Type B pancreatic cell (in vitro differentiated cells): ENCODE measurements around the gene DAZAP1. TPM values are rescaled to one million over a fixed set of nuclear protein-coding genes. Genes with fewer than 3 reads are reported as not detected.

ENCODE experiments used
- DNase-seq: peaks from one replicate; pipeline ENCODE4 v3.0.0; 2021; ENCODE audit warnings: mixed read lengths; ENCODE audit not compliant: unreplicated experiment; ENCODE audit errors: extremely low spot score
- H3K27ac Mint-ChIP-seq: 2 replicates; pipeline ENCODE4 v1.8.0; 2021; ENCODE audit warnings: mild to moderate bottlenecking, mixed read lengths
- H3K27me3 Mint-ChIP-seq: 2 replicates; pipeline ENCODE4 v1.8.0; 2021; ENCODE audit warnings: mixed read lengths
- H3K36me3 Mint-ChIP-seq: 2 replicates; pipeline ENCODE4 v1.8.0; 2021; ENCODE audit warnings: mixed read lengths
- H3K4me1 Mint-ChIP-seq: one replicate; pipeline ENCODE4 v1.8.0; 2021; ENCODE audit warnings: mixed read lengths; ENCODE audit not compliant: unreplicated experiment
- H3K4me3 Mint-ChIP-seq: 2 replicates; pipeline ENCODE4 v1.8.0; 2021; ENCODE audit warnings: mild to moderate bottlenecking, mixed read lengths
- H3K9me3 Mint-ChIP-seq: 2 replicates; pipeline ENCODE4 v1.8.0; 2021; ENCODE audit warnings: mixed read lengths
- total RNA-seq: library from RNA; stranded (reverse); gene quantifications from 2 replicates; pipeline ENCODE4 v1.2.1, GENCODE V29; 2021; ENCODE audit warnings: low replicate concordance
- TF ChIP-seq, protein P1 (sequence below): fragments of 200-600 bp; sonication (generic); conservative IDR thresholded peaks from 2 replicates; pipeline ENCODE4 v1.5.0; 2021; ENCODE audit warnings: antibody characterized with exemption, mild to moderate bottlenecking

DAZAP1 gene
- total RNA-seq, 1 donor from 2014 or later = 124 TPM

DNA sequence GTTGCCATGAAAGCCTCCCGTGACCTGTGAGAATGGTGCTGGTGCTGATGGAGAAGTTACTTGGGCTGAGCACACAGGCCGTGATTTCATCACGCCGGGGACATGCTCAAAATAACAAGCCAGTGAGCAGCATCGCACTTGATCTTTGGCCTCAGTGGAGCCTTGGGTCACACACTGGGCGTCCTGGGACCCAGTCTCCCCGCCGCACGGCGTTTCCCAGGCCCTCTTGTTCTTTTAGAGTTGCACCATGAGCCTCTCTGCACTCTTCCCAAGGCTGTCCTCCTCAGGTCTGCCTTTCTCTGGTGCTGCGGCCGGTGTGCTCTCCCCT lies 33.2 kb upstream of the DAZAP1 start:
- no peak for DNase-seq
- H3K36me3 Mint-ChIP-seq = peaks cover 12% of the 10 kb centered on the region
- TF ChIP-seq, protein P1, sequence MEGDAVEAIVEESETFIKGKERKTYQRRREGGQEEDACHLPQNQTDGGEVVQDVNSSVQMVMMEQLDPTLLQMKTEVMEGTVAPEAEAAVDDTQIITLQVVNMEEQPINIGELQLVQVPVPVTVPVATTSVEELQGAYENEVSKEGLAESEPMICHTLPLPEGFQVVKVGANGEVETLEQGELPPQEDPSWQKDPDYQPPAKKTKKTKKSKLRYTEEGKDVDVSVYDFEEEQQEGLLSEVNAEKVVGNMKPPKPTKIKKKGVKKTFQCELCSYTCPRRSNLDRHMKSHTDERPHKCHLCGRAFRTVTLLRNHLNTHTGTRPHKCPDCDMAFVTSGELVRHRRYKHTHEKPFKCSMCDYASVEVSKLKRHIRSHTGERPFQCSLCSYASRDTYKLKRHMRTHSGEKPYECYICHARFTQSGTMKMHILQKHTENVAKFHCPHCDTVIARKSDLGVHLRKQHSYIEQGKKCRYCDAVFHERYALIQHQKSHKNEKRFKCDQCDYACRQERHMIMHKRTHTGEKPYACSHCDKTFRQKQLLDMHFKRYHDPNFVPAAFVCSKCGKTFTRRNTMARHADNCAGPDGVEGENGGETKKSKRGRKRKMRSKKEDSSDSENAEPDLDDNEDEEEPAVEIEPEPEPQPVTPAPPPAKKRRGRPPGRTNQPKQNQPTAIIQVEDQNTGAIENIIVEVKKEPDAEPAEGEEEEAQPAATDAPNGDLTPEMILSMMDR = no peak
- no peaks in the 10 kb centered on the region for H3K9me3 Mint-ChIP-seq
- H3K27ac Mint-ChIP-seq = no peak overlapping the region
- no peak overlapping the region for H3K4me3 Mint-ChIP-seq
- H3K4me1 Mint-ChIP-seq = no peaks in the 10 kb centered on the region
- no peaks in the 10 kb centered on the region for H3K27me3 Mint-ChIP-seq

DNA sequence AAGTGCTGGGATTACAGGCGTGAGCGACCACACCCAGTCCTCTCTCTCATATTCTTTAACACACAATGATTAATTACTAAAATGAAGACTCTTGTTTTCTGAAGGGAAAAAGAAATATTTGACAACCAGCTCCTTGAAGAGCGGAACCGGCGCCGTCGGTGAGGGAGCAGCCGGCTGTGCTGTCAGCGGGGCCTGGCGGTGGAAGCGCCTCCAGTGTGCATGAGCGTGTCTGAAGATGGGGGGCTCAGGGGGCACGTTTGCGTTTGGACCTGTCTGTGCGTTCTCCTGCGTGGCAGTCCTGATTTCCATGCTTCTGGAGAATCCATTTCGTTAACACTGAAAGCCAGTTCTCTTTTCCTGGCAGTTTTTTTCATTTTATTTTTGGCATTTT lies 31.0 kb upstream of the DAZAP1 start:
- TF ChIP-seq, protein P1 = no peak
- H3K27ac Mint-ChIP-seq = no peak overlapping the region
- no peaks in the 10 kb centered on the region for H3K9me3 Mint-ChIP-seq
- DNase-seq = no peak
- no peak overlapping the region for H3K4me3 Mint-ChIP-seq
- H3K4me1 Mint-ChIP-seq = peaks cover 2% of the 10 kb centered on the region
- H3K36me3 Mint-ChIP-seq = peaks cover 9% of the 10 kb centered on the region
- no peaks in the 10 kb centered on the region for H3K27me3 Mint-ChIP-seq

DNA sequence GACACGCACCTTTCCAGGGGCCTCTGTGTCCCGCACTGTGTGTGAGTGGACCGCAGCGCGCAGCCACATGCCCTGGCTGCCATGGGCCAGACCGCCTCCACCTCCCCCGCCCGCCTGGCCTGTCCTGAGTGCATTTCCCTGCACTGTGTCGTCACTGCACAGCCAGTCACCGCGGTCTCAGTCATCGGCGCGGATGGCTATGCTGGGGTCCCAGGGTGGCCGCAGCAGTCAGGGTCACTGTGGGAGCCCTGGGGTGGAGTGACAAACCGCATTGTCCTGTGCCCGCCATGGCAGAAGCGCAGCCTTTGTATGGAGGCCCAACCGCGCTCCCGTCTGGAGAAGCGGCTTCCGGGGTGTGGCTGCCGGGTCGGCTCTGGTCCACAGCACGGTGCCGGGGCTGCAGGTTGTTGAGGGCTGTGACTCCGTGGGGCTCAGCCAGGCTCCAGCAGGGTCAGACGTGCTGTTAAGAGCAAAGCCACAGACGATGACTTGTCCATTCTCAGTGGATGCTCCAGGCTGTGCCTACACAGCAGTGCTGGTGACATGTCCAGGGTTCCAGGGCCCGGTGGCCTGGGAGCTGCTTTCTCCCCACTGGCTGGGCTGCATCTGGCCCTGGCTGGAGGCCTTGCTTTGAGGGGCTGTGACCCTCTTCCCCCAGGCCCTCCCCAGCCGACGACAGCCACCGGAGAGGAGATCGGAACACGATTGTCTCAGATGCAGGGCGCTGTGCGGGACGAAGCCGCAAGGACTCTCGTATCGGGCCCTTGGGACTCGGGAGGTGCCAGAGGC lies 30.0 kb upstream of the DAZAP1 start:
- no peak overlapping the region for H3K4me3 Mint-ChIP-seq
- no peaks in the 10 kb centered on the region for H3K27me3 Mint-ChIP-seq
- peaks cover 4% of the 10 kb centered on the region for H3K4me1 Mint-ChIP-seq
- TF ChIP-seq, protein P1 = no peak
- H3K27ac Mint-ChIP-seq = no peak overlapping the region
- peaks cover 9% of the 10 kb centered on the region for H3K36me3 Mint-ChIP-seq
- no peaks in the 10 kb centered on the region for H3K9me3 Mint-ChIP-seq
- DNase-seq = no peak

DNA sequence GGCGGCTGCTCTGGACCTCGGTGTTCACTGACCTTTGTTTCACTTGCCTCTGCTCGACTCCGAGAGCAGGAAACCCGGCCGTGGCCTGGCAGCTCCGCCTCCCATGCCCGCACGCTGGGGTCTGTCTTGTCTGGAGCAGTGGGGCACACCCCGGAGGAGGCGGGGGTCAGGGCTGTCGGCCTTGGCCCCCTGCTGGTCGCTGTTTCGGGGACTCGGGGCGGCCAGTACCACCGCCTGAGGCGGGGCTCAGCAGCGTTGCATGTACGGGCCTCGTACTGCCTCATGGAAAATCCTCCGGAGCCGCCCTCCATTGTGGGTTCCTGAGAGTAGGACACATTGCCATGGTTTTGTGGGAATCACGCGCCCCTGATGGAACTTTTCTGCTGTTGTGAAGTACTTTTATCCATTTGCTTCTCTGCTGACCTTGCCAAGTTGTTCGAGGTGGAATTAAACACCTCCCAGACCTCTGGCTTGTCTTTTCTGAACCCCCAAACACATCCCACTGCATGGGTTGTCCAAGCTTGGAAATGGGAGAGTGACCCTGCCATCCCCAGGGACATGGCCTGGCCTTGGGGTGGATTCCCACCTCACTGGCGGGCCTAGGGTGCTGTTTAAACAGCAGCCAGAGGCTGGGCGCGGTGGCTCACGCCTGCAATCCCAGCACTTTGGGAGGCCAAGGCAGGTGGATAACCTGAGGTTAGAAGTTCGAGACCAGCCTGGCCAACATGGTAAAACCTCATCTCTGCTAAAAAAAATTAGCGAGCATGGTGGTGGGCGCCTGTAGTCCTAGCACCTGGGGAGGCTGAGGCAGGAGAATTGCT lies 29.2 kb upstream of the DAZAP1 start:
- peaks cover 11% of the 10 kb centered on the region for H3K36me3 Mint-ChIP-seq
- no peaks in the 10 kb centered on the region for H3K9me3 Mint-ChIP-seq
- no peak overlapping the region for H3K27ac Mint-ChIP-seq

DNA sequence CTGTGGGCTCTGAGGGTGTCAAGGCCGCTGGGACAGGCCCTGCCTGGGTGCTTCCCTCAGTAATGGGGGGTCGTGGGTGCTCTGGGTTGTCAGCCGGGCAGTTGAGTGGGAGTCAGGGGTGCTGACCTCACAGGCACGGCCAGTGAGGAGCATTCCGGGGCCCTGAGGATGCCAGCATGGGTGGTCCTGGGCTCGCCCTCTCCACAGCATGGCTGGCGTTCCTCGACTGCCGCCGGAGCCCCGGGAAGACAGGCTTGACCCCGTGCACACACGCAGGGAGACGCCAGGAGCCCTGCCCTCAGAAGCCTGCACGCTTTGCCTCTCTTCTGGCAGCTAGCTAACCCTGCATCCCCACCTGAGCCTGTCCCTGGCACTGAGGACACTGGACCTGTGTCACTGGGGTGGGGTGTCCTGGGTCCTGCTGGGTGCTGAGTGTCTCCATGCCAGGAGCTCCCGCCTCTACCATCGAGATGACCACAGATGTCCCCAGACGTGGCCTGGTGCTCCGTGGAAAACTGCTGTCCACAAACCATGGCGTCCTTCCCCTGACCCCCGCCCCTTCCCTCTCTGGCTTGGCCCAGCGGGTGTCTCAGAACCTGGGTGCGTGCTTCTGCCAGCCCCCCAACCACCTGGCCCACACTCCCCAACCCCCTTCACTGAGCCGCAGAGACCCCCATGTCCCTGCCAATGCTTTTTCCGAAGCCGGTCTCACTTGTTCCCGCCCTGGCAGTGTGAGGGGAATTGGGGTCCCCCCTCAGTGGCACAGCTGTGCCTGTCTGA lies 28.1 kb upstream of the DAZAP1 start:
- peaks cover 12% of the 10 kb centered on the region for H3K36me3 Mint-ChIP-seq
- TF ChIP-seq, protein P1 = no peak
- no peak overlapping the region for H3K27ac Mint-ChIP-seq
- H3K4me3 Mint-ChIP-seq = no peak overlapping the region
- no peak for DNase-seq
- no peaks in the 10 kb centered on the region for H3K9me3 Mint-ChIP-seq
- H3K27me3 Mint-ChIP-seq = peaks cover 10% of the 10 kb centered on the region
- H3K4me1 Mint-ChIP-seq = peaks cover 14% of the 10 kb centered on the region

More for the DNA sequence above, 29.2 kb upstream of the DAZAP1 start:
- Mint-ChIP-seq H3K4me1 (peaks cover 10% of the 10 kb centered on the region), H3K4me3 (no peak overlapping the region), H3K27me3 (peaks cover 5% of the 10 kb centered on the region)
- TF ChIP-seq, protein P1 = peak; percentile 43
- DNase-seq = no peak
